GM12872 (cell line): ENCODE data around the gene TNS1.

ENCODE experiments used
- CTCF ChIP-seq: IDR thresholded peaks from 3 replicates; pipeline ENCODE4 v1.5.1; 2011; ENCODE audit warnings: low read depth, mild to moderate bottlenecking, low read length, moderate library complexity; ENCODE audit not compliant: insufficient read depth

TNS1 gene

GRCh38 chr2:217987391-217987790 is 15.4 kb downstream of the TNS1 start:
- TF ChIP-seq CTCF, result no peak

- TF ChIP-seq CTCF, result no peak
Observed at GRCh38 chr2:217986256-217986961, 16.4 kb downstream of the TNS1 start.

- no peak for TF ChIP-seq CTCF
Observed at GRCh38 chr2:217983276-217984233, 19.2 kb downstream of the TNS1 start.

- no peak for TF ChIP-seq CTCF
Observed at GRCh38 chr2:217981971-217982370, 20.8 kb downstream of the TNS1 start.

- no peak for TF ChIP-seq CTCF
Observed at GRCh38 chr2:217981084-217981730, 21.6 kb downstream of the TNS1 start.

- TF ChIP-seq CTCF, result no peak
Observed at GRCh38 chr2:217980591-217980990, 22.2 kb downstream of the TNS1 start.

GRCh38 chr2:217980036-217980435 is 22.8 kb downstream of the TNS1 start:
- no peak for TF ChIP-seq CTCF
